HepG2 (cell line): ENCODE measurements around the gene VPS9D1. TPM values are rescaled to one million over a fixed set of nuclear protein-coding genes. Genes with fewer than 3 reads are reported as not detected.

Experiments
- CREBL2 ChIP-seq: sonication (generic); formaldehyde crosslinking; IDR thresholded peaks from 2 replicates; pipeline ENCODE4 v1.8.1; 2023; ENCODE audit warnings: missing genetic modification reagents, mild to moderate bottlenecking, borderline replicate concordance
- ESRRA ChIP-seq: sonication (generic); formaldehyde crosslinking; IDR thresholded peaks from 2 replicates; pipeline ENCODE4 v1.5.1; 2020; ENCODE audit warnings: mild to moderate bottlenecking, low read depth, missing genetic modification reagents
- IKZF1 ChIP-seq: fragments of 450-650 bp; IDR thresholded peaks from 2 replicates; pipeline ENCODE4 v1.7.1; 2016
- MAFG ChIP-seq: sonication (generic); formaldehyde crosslinking; IDR thresholded peaks from 2 replicates; pipeline ENCODE4 v1.5.1; 2020; ENCODE audit warnings: mild to moderate bottlenecking, missing genetic modification reagents
- RAD51 ChIP-seq: fragments of 450-650 bp; IDR thresholded peaks from 2 replicates; pipeline ENCODE4 v1.6.1; 2016; ENCODE audit warnings: borderline replicate concordance
- ZBTB33 ChIP-seq: sonication (generic); formaldehyde crosslinking; IDR thresholded peaks from 2 replicates; pipeline ENCODE4 v1.4.0; 2020; ENCODE audit warnings: missing genetic modification reagents
- ZKSCAN5 ChIP-seq: sonication (generic); formaldehyde crosslinking; IDR thresholded peaks from 2 replicates; pipeline ENCODE4 v1.5.1; 2020; ENCODE audit warnings: mild to moderate bottlenecking, missing genetic modification reagents
- ZNF318 ChIP-seq: sonication (generic); formaldehyde crosslinking; IDR thresholded peaks from 2 replicates; pipeline ENCODE4 v1.4.0; 2020; ENCODE audit warnings: mild to moderate bottlenecking, missing genetic modification reagents
- ZNF367 ChIP-seq: sonication (generic); formaldehyde crosslinking; IDR thresholded peaks from 2 replicates; pipeline ENCODE4 v1.4.0; 2020; ENCODE audit warnings: missing genetic modification reagents, borderline replicate concordance
- ZNF512 ChIP-seq: sonication (generic); formaldehyde crosslinking; IDR thresholded peaks from 2 replicates; pipeline ENCODE4 v1.4.0; 2020; ENCODE audit warnings: mild to moderate bottlenecking, missing genetic modification reagents
- ZNF674 ChIP-seq: sonication (generic); formaldehyde crosslinking; IDR thresholded peaks from 2 replicates; pipeline ENCODE4 v1.5.0; 2020; ENCODE audit warnings: low read depth, mild to moderate bottlenecking, missing genetic modification reagents
- ZNF709 ChIP-seq: sonication (generic); formaldehyde crosslinking; IDR thresholded peaks from 2 replicates; pipeline ENCODE4 v1.5.0; 2020; ENCODE audit warnings: mild to moderate bottlenecking, missing genetic modification reagents
- ZNF766 ChIP-seq: sonication (generic); formaldehyde crosslinking; IDR thresholded peaks from 2 replicates; pipeline ENCODE4 v1.5.0; 2020; ENCODE audit warnings: missing genetic modification reagents, borderline replicate concordance
- polyA plus RNA-seq, 8 experiments: library from polyadenylated mRNA; depleted of rRNA in 3 of 8; stranded (reverse) in 7 of 8; unstranded in 1 of 8; fragments of >200 nt; fragmentation: Illumina TruSeq in 4 of 8; extraction: Trizol in 4 of 8; gene quantifications; 2 replicates each; pipeline versions ENCODE4 v1.2.1 to v1.2.3, GENCODE V29; 2011 to 2016; ENCODE audit warnings: low read depth in 4 of 8, missing spikeins in 1 of 8, mixed read lengths in 1 of 8; ENCODE audit not compliant: insufficient read depth in 1 of 8
- total RNA-seq, 5 experiments: library from RNA; depleted of rRNA; stranded (reverse); fragments of >200 nt; fragmentation: Illumina TruSeq; extraction: Trizol; gene quantifications; 2 replicates each; pipeline ENCODE4 v1.2.3, GENCODE V29; 2016; ENCODE audit warnings: low read depth in 1 of 5

VPS9D1 gene
- total and polyA plus RNA-seq, 2 of the 13 experiments (the other 11 are each of a cell fraction or from before 2014, with no cell fraction given): 10.1 to 13.2 TPM

GRCh38 chr16:89687092-89687940, 33.4 kb downstream of the VPS9D1 start (continued):
- TF ChIP-seq ZNF318 (peak; percentile 94), ZNF367 (peak; percentile 97), ZNF674 (no peak), CREBL2 (CRISPR knock-in tag) (peak; percentile 92), ZKSCAN5 (CRISPR knock-in tag) (peak; percentile 64), ZNF766 (peak; percentile 99), ZNF709 (peak; percentile 97; the same call in 1 of the 2 replicates), ZBTB33 (CRISPR knock-in tag) (peak; percentile 80; the same call in 1 of the 2 replicates), MAFG (CRISPR knock-in tag) (no peak), ZNF512 (CRISPR knock-in tag) (peak; percentile 21; the same call in 1 of the 2 replicates), ESRRA (peak; percentile 91; the same call in 1 of the 2 replicates), IKZF1 (no peak), RAD51 (peak; percentile 39; the same call in 1 of the 2 replicates)
